ENCODE measurements around the gene FCSK. TPM values are rescaled to one million over a fixed set of nuclear protein-coding genes. Genes with fewer than 3 reads are reported as not detected.
"Not testable (repeated sequence)": the region's sequence is repeated elsewhere in the genome, so short reads cannot be mapped to it uniquely, and the experiment has no call there.

Gene FCSK
- total RNA-seq, 1 donor: 11.6 TPM

- peak in 2 of 3 donors; percentile 84 to 91 for DNase-seq (ENCODE audit: low read depth in 2 of 3, low spot score in 2 of 3)
Observed at GRCh38 chr16:70430667-70431536, 23.5 kb upstream of the FCSK start.

- peak in 1 of 3 donors; percentile 34 for DNase-seq (ENCODE audit: low read depth in 2 of 3, low spot score in 2 of 3)
Observed at GRCh38 chr16:70432356-70432722, 22.1 kb upstream of the FCSK start.

- DNase-seq (ENCODE audit: low read depth in 2 of 3, low spot score in 2 of 3): no peak
Observed at GRCh38 chr16:70432723-70433457, 21.5 kb upstream of the FCSK start.

GRCh38 chr16:70433458-70434103 is 20.8 kb upstream of the FCSK start:
- no peak for DNase-seq (ENCODE audit: low read depth in 2 of 3, low spot score in 2 of 3)

- no peak for DNase-seq (ENCODE audit: low read depth in 2 of 3, low spot score in 2 of 3)
Observed at GRCh38 chr16:70434484-70435260, 19.7 kb upstream of the FCSK start.

- DNase-seq (ENCODE audit: low read depth in 2 of 3, low spot score in 2 of 3): no peak
Observed at GRCh38 chr16:70437017-70437581, 17.3 kb upstream of the FCSK start.

GRCh38 chr16:70437582-70438557 is 16.5 kb upstream of the FCSK start:
- DNase-seq (ENCODE audit: low read depth in 2 of 3, low spot score in 2 of 3): no peak

GRCh38 chr16:70438585-70438968 is 15.8 kb upstream of the FCSK start:
- no peak for DNase-seq (ENCODE audit: low read depth in 2 of 3, low spot score in 2 of 3)

- peak; percentile 82 to 96 (median 94) for DNase-seq (ENCODE audit: low read depth in 2 of 3, low spot score in 2 of 3)
Observed at GRCh38 chr16:70438969-70439862, 15.2 kb upstream of the FCSK start, which contains the start of gene ST3GAL2. ST3GAL2 (minus strand) TSS chr16:70439100; CDS start chr16:70398530, 40,570 bp downstream.

GRCh38 chr16:70440009-70440692 is 14.2 kb upstream of the FCSK start:
- DNase-seq (ENCODE audit: low read depth in 2 of 3, low spot score in 2 of 3): no peak

- no peak for DNase-seq (ENCODE audit: low read depth in 2 of 3, low spot score in 2 of 3)
Observed at GRCh38 chr16:70441406-70441990, 12.9 kb upstream of the FCSK start.

GRCh38 chr16:70442344-70442743 is 12.1 kb upstream of the FCSK start:
- no peak for DNase-seq (ENCODE audit: low read depth in 2 of 3, low spot score in 2 of 3)

GRCh38 chr16:70444249-70445063 is 9.9 kb upstream of the FCSK start:
- DNase-seq (ENCODE audit: low read depth in 2 of 3, low spot score in 2 of 3): no peak

- DNase-seq (ENCODE audit: low read depth in 2 of 3, low spot score in 2 of 3): no peak
Observed at GRCh38 chr16:70448075-70448474, 6.3 kb upstream of the FCSK start.

GRCh38 chr16:70450142-70451003 is 4.0 kb upstream of the FCSK start:
- DNase-seq (ENCODE audit: low read depth in 2 of 3, low spot score in 2 of 3): not testable (repeated sequence)
